Right atrium auricular region (tissue), 2 donors: ENCODE data around the gene C15orf62. TPM values are rescaled to one million over a fixed set of nuclear protein-coding genes. Genes with fewer than 3 reads are reported as not detected.

Experiments used
- DNase-seq: peaks from one replicate; pipeline ENCODE4 v3.0.0-alpha.2; 2019; ENCODE audit warnings: low spot score
- H3K27ac ChIP-seq, 2 donors: fragments of 200-600 bp; sonication (generic); 1 replicate in 1 of 2; 2 replicates in 1 of 2; pipeline ENCODE4 v1.5.1; 2016 to 2019
- H3K27me3 ChIP-seq, 2 donors: fragments of 200-600 bp; sonication (generic); one replicate each; pipeline versions ENCODE4 v1.5.1 to v1.6.0; 2017 to 2019
- H3K36me3 ChIP-seq: fragments of 200-600 bp; sonication (generic); one replicate; pipeline ENCODE4 v1.5.1; 2016
- H3K4me1 ChIP-seq, 2 donors: fragments of 200-600 bp; sonication (generic); one replicate each; pipeline versions ENCODE4 v1.5.1 to v1.6.0; 2017 to 2019
- H3K4me3 ChIP-seq, 2 donors: fragments of 200-600 bp; sonication (generic); 1 replicate in 1 of 2; 2 replicates in 1 of 2; pipeline ENCODE4 v1.5.1; 2017 to 2019; ENCODE audit warnings: mild to moderate bottlenecking in 1 of 2, moderate library complexity in 1 of 2
- H3K9me3 ChIP-seq, 2 donors: fragments of 200-600 bp; sonication (generic); one replicate each; pipeline ENCODE4 v1.5.1; 2019
- total RNA-seq, 2 donors: library from RNA; depleted of rRNA; stranded (reverse); fragments of >200 nt; gene quantifications; one replicate each; pipeline ENCODE4 v1.1.0, GENCODE V29; 2016
- TF ChIP-seq, protein P1 (sequence below), 2 donors: fragments of 200-600 bp; sonication (generic); IDR thresholded peaks; one replicate each; pipeline ENCODE4 v1.5.1; 2019; ENCODE audit warnings: antibody characterized with exemption in 2 of 2

Gene C15orf62, protein sequence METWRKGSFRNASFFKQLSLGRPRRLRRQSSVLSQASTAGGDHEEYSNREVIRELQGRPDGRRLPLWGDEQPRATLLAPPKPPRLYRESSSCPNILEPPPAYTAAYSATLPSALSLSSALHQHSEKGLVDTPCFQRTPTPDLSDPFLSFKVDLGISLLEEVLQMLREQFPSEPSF
- total RNA-seq = under 1 TPM in 1 of 2 donors, not detected in 1; 0.83 TPM

GRCh38 chr15:40769274-40770146 is at the start of gene C15orf62:
C15orf62 (plus strand) TSS chr15:40769980; CDS start chr15:40770496, 516 bp downstream.
- peak within 1 kb of the TSS in 1 of 2 donors; percentile 16 for H3K27ac ChIP-seq
- no peak for DNase-seq
- H3K4me1 ChIP-seq = peaks cover 0 to 30% of the 10 kb centered on the region in 2 donors
- H3K36me3 ChIP-seq = peaks cover 20% of the 10 kb centered on the region
- H3K4me3 ChIP-seq = no peak within 1 kb of the TSS
- TF ChIP-seq, protein P1, sequence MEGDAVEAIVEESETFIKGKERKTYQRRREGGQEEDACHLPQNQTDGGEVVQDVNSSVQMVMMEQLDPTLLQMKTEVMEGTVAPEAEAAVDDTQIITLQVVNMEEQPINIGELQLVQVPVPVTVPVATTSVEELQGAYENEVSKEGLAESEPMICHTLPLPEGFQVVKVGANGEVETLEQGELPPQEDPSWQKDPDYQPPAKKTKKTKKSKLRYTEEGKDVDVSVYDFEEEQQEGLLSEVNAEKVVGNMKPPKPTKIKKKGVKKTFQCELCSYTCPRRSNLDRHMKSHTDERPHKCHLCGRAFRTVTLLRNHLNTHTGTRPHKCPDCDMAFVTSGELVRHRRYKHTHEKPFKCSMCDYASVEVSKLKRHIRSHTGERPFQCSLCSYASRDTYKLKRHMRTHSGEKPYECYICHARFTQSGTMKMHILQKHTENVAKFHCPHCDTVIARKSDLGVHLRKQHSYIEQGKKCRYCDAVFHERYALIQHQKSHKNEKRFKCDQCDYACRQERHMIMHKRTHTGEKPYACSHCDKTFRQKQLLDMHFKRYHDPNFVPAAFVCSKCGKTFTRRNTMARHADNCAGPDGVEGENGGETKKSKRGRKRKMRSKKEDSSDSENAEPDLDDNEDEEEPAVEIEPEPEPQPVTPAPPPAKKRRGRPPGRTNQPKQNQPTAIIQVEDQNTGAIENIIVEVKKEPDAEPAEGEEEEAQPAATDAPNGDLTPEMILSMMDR (IDR thresholded peaks at IDR 0.05) = no peak
- H3K27me3 ChIP-seq = no peaks in the 10 kb centered on the region
- no peaks in the 10 kb centered on the region for H3K9me3 ChIP-seq

DNA sequence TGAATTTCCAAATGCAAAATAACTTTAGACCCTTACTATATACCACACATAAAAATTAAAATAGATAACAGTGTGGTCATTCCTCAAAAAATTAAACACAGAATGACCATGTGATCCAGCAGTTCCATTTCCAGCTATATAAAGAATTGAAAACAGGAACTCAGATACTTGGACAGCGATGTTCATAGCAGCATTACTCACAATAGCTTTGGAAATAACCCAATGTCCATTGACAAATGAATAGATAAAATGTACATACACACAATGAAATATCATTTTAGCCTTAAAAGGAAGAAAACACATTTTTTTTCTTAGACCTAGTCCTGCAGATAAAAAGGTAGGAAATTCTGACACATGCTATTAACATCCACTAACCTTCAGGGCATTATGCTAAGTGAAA is 48.1 kb upstream of the C15orf62 start:
- Histone ChIP-seq H3K36me3 (no peaks in the 10 kb centered on the region), H3K4me3 (no peak overlapping the region), H3K27ac (no peak overlapping the region), H3K27me3 (no peaks in the 10 kb centered on the region), H3K4me1 (no peaks in the 10 kb centered on the region), H3K9me3 (no peaks in the 10 kb centered on the region)
- TF ChIP-seq, protein P1 (IDR thresholded peaks at IDR 0.05) = no peak
- no peak for DNase-seq

- no peak overlapping the region for H3K27ac ChIP-seq
- H3K36me3 ChIP-seq = no peaks in the 10 kb centered on the region
- no peaks in the 10 kb centered on the region for H3K9me3 ChIP-seq
- H3K4me3 ChIP-seq = no peak overlapping the region
- DNase-seq = no peak
- no peaks in the 10 kb centered on the region for H3K27me3 ChIP-seq
- H3K4me1 ChIP-seq = no peaks in the 10 kb centered on the region
- TF ChIP-seq, protein P1 (IDR thresholded peaks at IDR 0.05) = no peak
Measured at GRCh38 chr15:40722354-40722753, 47.4 kb upstream of the C15orf62 start.

- no peaks in the 10 kb centered on the region for H3K9me3 ChIP-seq
- TF ChIP-seq, protein P1 (IDR thresholded peaks at IDR 0.05) = no peak
- H3K36me3 ChIP-seq = no peaks in the 10 kb centered on the region
- H3K27me3 ChIP-seq = no peaks in the 10 kb centered on the region
- no peaks in the 10 kb centered on the region for H3K4me1 ChIP-seq
- H3K27ac ChIP-seq = no peak overlapping the region
- no peak overlapping the region for H3K4me3 ChIP-seq
- no peak for DNase-seq
Measured at GRCh38 chr15:40722934-40723333, 46.8 kb upstream of the C15orf62 start.

DNA sequence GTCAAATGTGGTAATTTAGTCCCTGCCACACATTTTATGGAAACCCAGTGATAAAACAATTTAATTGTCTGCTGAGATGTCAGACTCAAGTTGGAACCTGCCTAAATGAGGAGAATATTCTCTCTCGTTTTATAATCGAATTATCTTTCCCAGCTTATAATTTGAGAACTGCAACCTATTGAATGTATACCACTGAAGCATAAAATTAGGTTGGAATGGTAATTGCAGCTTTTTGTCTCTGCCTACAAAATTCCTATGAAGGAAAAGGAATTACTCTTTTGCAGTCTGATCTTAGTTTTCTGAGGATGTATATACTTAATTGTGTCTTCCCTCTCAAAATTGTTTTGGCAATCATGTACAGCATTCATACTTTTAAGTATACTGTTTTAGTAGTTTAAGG is 45.9 kb upstream of the C15orf62 start:
- Histone ChIP-seq H3K27me3 (no peaks in the 10 kb centered on the region), H3K4me3 (no peak overlapping the region), H3K4me1 (no peaks in the 10 kb centered on the region), H3K36me3 (no peaks in the 10 kb centered on the region), H3K9me3 (no peaks in the 10 kb centered on the region), H3K27ac (no peak overlapping the region)
- TF ChIP-seq, protein P1 (IDR thresholded peaks at IDR 0.05) = no peak
- no peak for DNase-seq
